Dendritic cell treated with granulocyte-macrophage colony-stimulating factor and Interleukin-4, amounts not matched to agents 40 ng/mL and 50 ng/mL, for 4 days (primary cell): ENCODE results near the gene NFIL3.
"Not testable (repeated sequence)": the region's sequence is repeated elsewhere in the genome, so short reads cannot be mapped to it uniquely, and the experiment has no call there.

Source experiments
- H3K27ac Mint-ChIP-seq: one replicate; pipeline ENCODE4 v1.8.0; 2022; ENCODE audit warnings: mild to moderate bottlenecking, mixed read lengths
- H3K27me3 Mint-ChIP-seq: one replicate; pipeline ENCODE4 v1.8.0; 2022; ENCODE audit warnings: mild to moderate bottlenecking, mixed read lengths
- H3K36me3 Mint-ChIP-seq: one replicate; pipeline ENCODE4 v1.8.0; 2022; ENCODE audit warnings: low read depth, mixed read lengths
- H3K4me1 Mint-ChIP-seq: one replicate; pipeline ENCODE4 v1.8.0; 2022; ENCODE audit warnings: low read depth, mixed read lengths
- H3K4me3 Mint-ChIP-seq: one replicate; pipeline ENCODE4 v1.8.0; 2022; ENCODE audit warnings: mild to moderate bottlenecking, moderate library complexity, mixed read lengths
- H3K9me3 Mint-ChIP-seq: one replicate; pipeline ENCODE4 v1.8.0; 2022; ENCODE audit warnings: mixed read lengths
- intact Hi-C: fragments of 100-400 bp; cut with micrococcal nuclease; formaldehyde crosslinking; loops from one replicate; pipeline ENCODE4 v1.15.0; 2022

NFIL3 gene

GRCh38 chr9:91423785-91424402 lies at the start of gene NFIL3:
Gene NFIL3, minus strand, starts transcription at chr9:91423832. Its CDS starts 13,098 bp downstream, at chr9:91410734.
- peak within 1 kb of the TSS; percentile 92 for H3K4me3 Mint-ChIP-seq

GRCh38 chr9:91471524-91471923 lies 47.9 kb upstream of the NFIL3 start:
- H3K27ac Mint-ChIP-seq, H3K4me3 Mint-ChIP-seq, H3K36me3 Mint-ChIP-seq, intact Hi-C loops, H3K4me1 Mint-ChIP-seq: not testable (repeated sequence)
- Mint-ChIP-seq H3K9me3 (peaks cover 18% of the 10 kb centered on the region), H3K27me3 (peaks cover 14% of the 10 kb centered on the region)

More at GRCh38 chr9:91423785-91424402, at the start of gene NFIL3:
- H3K27ac Mint-ChIP-seq: peak within 1 kb of the TSS; percentile 98
- no peaks in the 10 kb centered on the region for H3K9me3 Mint-ChIP-seq
- no peaks in the 10 kb centered on the region for H3K27me3 Mint-ChIP-seq
- peaks cover 45% of the 10 kb centered on the region for H3K36me3 Mint-ChIP-seq
- H3K4me1 Mint-ChIP-seq: peaks cover 56% of the 10 kb centered on the region
- intact Hi-C loops: loop anchor here (2.0 kb wide), 3 partner anchors 163 to 335 kb away; no protein-coding TSS in a partner anchor

- intact Hi-C loops: no loop called here
- Mint-ChIP-seq H3K27ac (no peak overlapping the region), H3K36me3 (no peaks in the 10 kb centered on the region), H3K4me3 (no peak overlapping the region), H3K9me3 (peaks cover 15% of the 10 kb centered on the region), H3K27me3 (peaks cover 19% of the 10 kb centered on the region), H3K4me1 (no peaks in the 10 kb centered on the region)
These were observed 41.8 kb upstream of the NFIL3 start for GRCh38 chr9:91465420-91465819.

- H3K36me3 Mint-ChIP-seq: no peaks in the 10 kb centered on the region
- peaks cover 5% of the 10 kb centered on the region for H3K27me3 Mint-ChIP-seq
- no peak overlapping the region for H3K27ac Mint-ChIP-seq
- no peaks in the 10 kb centered on the region for H3K4me1 Mint-ChIP-seq
- intact Hi-C loops: no loop called here
- H3K4me3 Mint-ChIP-seq: no peak overlapping the region
- H3K9me3 Mint-ChIP-seq: no peaks in the 10 kb centered on the region
These were observed 35.3 kb upstream of the NFIL3 start for GRCh38 chr9:91458906-91459305.

- H3K4me3 Mint-ChIP-seq: no peak overlapping the region
- H3K4me1 Mint-ChIP-seq: no peaks in the 10 kb centered on the region
- intact Hi-C loops: no loop called here
- H3K36me3 Mint-ChIP-seq: no peaks in the 10 kb centered on the region
- H3K27ac Mint-ChIP-seq: no peak overlapping the region
- no peaks in the 10 kb centered on the region for H3K9me3 Mint-ChIP-seq
- H3K27me3 Mint-ChIP-seq: peaks cover 5% of the 10 kb centered on the region
These were observed 29.2 kb upstream of the NFIL3 start for GRCh38 chr9:91452844-91453243.

GRCh38 chr9:91451431-91452270 lies 28.0 kb upstream of the NFIL3 start:
- Mint-ChIP-seq H3K9me3 (no peaks in the 10 kb centered on the region), H3K36me3 (no peaks in the 10 kb centered on the region), H3K27me3 (peaks cover 8% of the 10 kb centered on the region), H3K4me3 (no peak overlapping the region), H3K4me1 (no peaks in the 10 kb centered on the region), H3K27ac (no peak overlapping the region)
- intact Hi-C loops: no loop called here

- intact Hi-C loops: no loop called here
- no peaks in the 10 kb centered on the region for H3K36me3 Mint-ChIP-seq
- peaks cover 16% of the 10 kb centered on the region for H3K9me3 Mint-ChIP-seq
- H3K4me1 Mint-ChIP-seq: peaks cover 5% of the 10 kb centered on the region
- peaks cover 6% of the 10 kb centered on the region for H3K27me3 Mint-ChIP-seq
- no peak overlapping the region for H3K27ac Mint-ChIP-seq
- no peak overlapping the region for H3K4me3 Mint-ChIP-seq
These were observed 21.5 kb upstream of the NFIL3 start for GRCh38 chr9:91445135-91445534.

GRCh38 chr9:91443994-91444392 lies 20.4 kb upstream of the NFIL3 start:
- intact Hi-C loops: no loop called here
- H3K9me3 Mint-ChIP-seq: peaks cover 16% of the 10 kb centered on the region
- peaks cover 8% of the 10 kb centered on the region for H3K27me3 Mint-ChIP-seq
- no peaks in the 10 kb centered on the region for H3K36me3 Mint-ChIP-seq
- no peak overlapping the region for H3K4me3 Mint-ChIP-seq
- H3K4me1 Mint-ChIP-seq: peaks cover 10% of the 10 kb centered on the region
- no peak overlapping the region for H3K27ac Mint-ChIP-seq

GRCh38 chr9:91443321-91443993 lies 19.8 kb upstream of the NFIL3 start:
- H3K4me1 Mint-ChIP-seq: peaks cover 10% of the 10 kb centered on the region
- intact Hi-C loops: no loop called here

GRCh38 chr9:91436841-91437240 lies 13.2 kb upstream of the NFIL3 start:
- H3K4me1 Mint-ChIP-seq: peaks cover 10% of the 10 kb centered on the region
- H3K9me3 Mint-ChIP-seq: no peaks in the 10 kb centered on the region
- H3K4me3 Mint-ChIP-seq: no peak overlapping the region
- H3K36me3 Mint-ChIP-seq: no peaks in the 10 kb centered on the region
- no peak overlapping the region for H3K27ac Mint-ChIP-seq
- peaks cover 10% of the 10 kb centered on the region for H3K27me3 Mint-ChIP-seq
- intact Hi-C loops: loop anchor here (10.0 kb wide), 1 partner anchor 248 kb away; no protein-coding TSS in a partner anchor

More at GRCh38 chr9:91443321-91443993, 19.8 kb upstream of the NFIL3 start:
- Mint-ChIP-seq H3K9me3 (peaks cover 16% of the 10 kb centered on the region), H3K4me3 (no peak overlapping the region), H3K36me3 (no peaks in the 10 kb centered on the region), H3K27ac (no peak overlapping the region), H3K27me3 (peaks cover 10% of the 10 kb centered on the region)

GRCh38 chr9:91433180-91433579 lies 9.5 kb upstream of the NFIL3 start:
- Mint-ChIP-seq H3K9me3 (no peaks in the 10 kb centered on the region), H3K4me1 (peaks cover 8% of the 10 kb centered on the region), H3K27me3 (peaks cover 5% of the 10 kb centered on the region), H3K4me3 (no peak overlapping the region), H3K27ac (no peak overlapping the region), H3K36me3 (no peaks in the 10 kb centered on the region)
- intact Hi-C loops: loop anchor here (10.0 kb wide), 1 partner anchor 252 kb away; no protein-coding TSS in a partner anchor

- Mint-ChIP-seq H3K36me3 (no peaks in the 10 kb centered on the region), H3K9me3 (no peaks in the 10 kb centered on the region), H3K4me1 (peaks cover 20% of the 10 kb centered on the region), H3K4me3 (no peak overlapping the region), H3K27me3 (peaks cover 3% of the 10 kb centered on the region), H3K27ac (no peak overlapping the region)
- intact Hi-C loops: loop anchor here (10.0 kb wide), 1 partner anchor 253 kb away; no protein-coding TSS in a partner anchor
These were observed 7.9 kb upstream of the NFIL3 start for GRCh38 chr9:91431485-91431884.

- Mint-ChIP-seq H3K9me3 (no peaks in the 10 kb centered on the region), H3K4me1 (peaks cover 40% of the 10 kb centered on the region), H3K36me3 (peaks cover 4% of the 10 kb centered on the region), H3K4me3 (no peak overlapping the region), H3K27ac (no peak overlapping the region), H3K27me3 (no peaks in the 10 kb centered on the region)
- intact Hi-C loops: loop anchor here (5.0 kb wide), 2 partner anchors 282 to 512 kb away; no protein-coding TSS in a partner anchor
These were observed 5.9 kb upstream of the NFIL3 start for GRCh38 chr9:91429501-91429900.

- H3K27me3 Mint-ChIP-seq: no peaks in the 10 kb centered on the region
- H3K4me3 Mint-ChIP-seq: no peak overlapping the region
- peaks cover 42% of the 10 kb centered on the region for H3K4me1 Mint-ChIP-seq
- intact Hi-C loops: loop anchor here (5.0 kb wide), 2 partner anchors 282 to 512 kb away; no protein-coding TSS in a partner anchor
- no peak overlapping the region for H3K27ac Mint-ChIP-seq
- H3K9me3 Mint-ChIP-seq: no peaks in the 10 kb centered on the region
- peaks cover 8% of the 10 kb centered on the region for H3K36me3 Mint-ChIP-seq
These were observed 5.3 kb upstream of the NFIL3 start for GRCh38 chr9:91428927-91429351.
